22Rv1 (cell line): ENCODE measurements around the gene FGR.

Experiments
- H3K27ac ChIP-seq: fragments of 450-650 bp; 2 replicates; pipeline ENCODE4 v1.5.1; 2017
- CTCF ChIP-seq: fragments of 450-650 bp; IDR thresholded peaks from 2 replicates; pipeline ENCODE4 v1.5.1; 2017; ENCODE audit warnings: mild to moderate bottlenecking
- ZFX ChIP-seq: fragments of 450-650 bp; IDR thresholded peaks from 2 replicates; pipeline ENCODE4 v1.6.1; 2017; ENCODE audit warnings: antibody characterized with exemption, borderline replicate concordance

Gene FGR

DNA sequence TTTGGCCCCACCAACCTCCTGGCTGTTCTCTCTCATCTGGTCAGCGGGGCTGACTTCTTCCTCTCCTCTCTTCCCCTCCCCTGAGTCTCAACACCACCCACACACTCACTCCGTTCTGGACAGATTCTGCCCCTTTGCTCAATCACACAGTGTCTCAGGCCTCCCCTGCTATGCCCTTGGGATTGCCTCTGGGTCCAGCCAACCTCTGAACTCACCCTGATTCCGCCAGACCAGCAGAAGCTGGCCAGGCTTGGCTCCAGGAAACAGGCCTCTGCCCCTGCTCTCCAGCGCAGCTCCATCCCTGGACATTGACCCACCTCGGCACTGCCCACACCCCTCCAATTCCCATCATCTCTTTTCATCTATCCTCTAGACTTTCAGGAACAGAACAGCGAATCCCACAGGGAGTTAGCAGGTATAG, 53.2 kb downstream of the FGR start:
- no peak overlapping the region for H3K27ac ChIP-seq
- TF ChIP-seq ZFX, result no peak
- TF ChIP-seq CTCF, result no peak

GRCh38 chr1:27577504-27578188, 57.3 kb downstream of the FGR start:
- no peak for TF ChIP-seq CTCF
- H3K27ac ChIP-seq, result no peak overlapping the region

- no peak overlapping the region for H3K27ac ChIP-seq
- no peak for TF ChIP-seq CTCF
- no peak for TF ChIP-seq ZFX
Measured at GRCh38 chr1:27576806-27577227, 58.2 kb downstream of the FGR start.

- H3K27ac ChIP-seq, result peak overlapping the region; percentile 45
Measured at GRCh38 chr1:27575840-27576331, 59.1 kb downstream of the FGR start.

DNA sequence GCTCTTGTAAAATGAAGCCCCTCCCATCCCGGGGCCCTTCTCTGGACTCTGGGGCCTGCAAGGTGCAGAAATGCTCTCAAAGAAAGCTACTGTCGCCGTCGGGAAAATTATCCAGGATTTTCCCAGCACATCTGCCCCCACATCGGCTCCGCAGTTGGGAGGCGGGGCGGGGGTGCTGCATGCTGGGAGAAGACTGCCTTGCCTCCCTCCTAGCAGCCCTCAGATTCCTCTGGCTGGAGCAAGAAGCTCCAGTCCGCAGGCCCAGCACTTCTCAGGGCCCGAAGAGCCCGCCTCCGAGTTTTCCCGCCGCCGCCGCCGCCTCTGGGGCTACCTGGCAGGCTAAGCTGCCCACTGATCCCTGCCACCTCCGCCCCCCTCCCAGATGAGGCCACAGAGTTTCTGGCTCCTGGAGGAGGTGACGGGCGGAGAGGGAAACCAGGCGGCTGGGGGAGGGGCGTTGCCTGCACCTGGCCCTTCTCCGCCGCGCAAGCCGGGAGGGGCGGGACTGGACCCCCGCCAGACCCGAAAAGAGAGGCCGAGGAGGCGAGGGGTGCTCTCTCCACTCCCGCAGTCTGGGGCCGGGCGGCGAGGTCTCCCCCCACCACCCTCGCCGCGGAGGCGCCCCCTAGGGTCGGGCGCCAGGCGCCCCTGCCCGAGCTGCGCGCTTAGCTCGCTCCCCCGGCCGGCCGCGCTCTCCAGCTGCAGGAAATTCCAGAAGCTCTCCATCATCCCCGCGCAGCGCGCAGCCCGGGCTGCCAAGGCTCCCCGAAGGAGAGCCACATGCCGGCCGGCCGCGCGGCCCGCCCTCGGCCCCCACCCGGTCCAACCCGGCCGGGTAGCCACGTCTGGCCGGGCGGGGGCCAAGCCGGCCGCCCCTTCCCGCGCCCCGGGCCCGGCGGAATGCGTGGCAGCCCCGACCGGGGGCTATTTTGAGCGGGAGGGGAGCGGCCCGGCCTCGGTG, 59.8 kb downstream of the FGR start:
- TF ChIP-seq ZFX, result no peak
- peak; percentile 49 for TF ChIP-seq CTCF
- peak overlapping the region; percentile 45 for H3K27ac ChIP-seq

More at GRCh38 chr1:27575840-27576331, 59.1 kb downstream of the FGR start:
- no peak for TF ChIP-seq ZFX
- peak; percentile 25 for TF ChIP-seq CTCF

DNA sequence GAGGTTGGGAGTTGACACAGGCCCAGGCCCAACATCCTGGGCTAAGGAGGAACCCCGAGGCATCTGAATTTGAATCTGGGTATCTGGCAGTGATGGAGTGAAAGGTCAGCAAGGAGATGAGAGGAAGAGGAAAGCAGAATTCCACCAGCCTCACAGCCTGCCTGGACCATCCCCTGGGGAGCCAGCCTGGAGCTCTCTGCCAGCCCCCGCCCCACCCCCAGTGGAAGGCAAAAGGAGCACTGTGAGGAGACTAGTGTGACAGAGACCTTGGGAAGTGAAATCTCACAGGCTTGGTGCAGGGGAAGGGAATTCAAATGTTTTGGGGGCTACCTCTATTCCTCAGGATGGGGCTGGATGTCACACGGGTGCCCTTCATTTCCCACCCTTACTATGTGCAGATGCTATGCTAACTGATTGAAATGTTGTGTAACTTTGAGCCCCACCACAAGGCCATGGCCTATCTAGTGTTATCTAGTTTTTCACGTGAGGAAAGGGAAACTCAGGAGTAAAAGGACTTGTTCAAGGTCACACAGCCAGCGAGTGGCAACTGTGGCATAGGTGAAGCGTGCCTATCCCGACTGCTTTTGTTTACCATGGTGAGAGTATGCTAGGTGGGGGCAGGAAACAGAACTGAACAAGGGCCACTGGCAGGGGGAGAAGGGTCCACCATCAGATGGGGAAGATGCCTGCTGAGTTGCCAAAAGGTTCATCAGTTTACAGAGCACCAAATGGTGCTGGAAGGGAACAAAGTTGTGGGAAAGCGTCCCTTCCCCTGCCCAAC, 60.8 kb downstream of the FGR start:
- H3K27ac ChIP-seq, result peak overlapping the region; percentile 45; the same call in 1 of the 2 replicates
- TF ChIP-seq CTCF (no peak), ZFX (no peak)
